Measurements from ENCODE around the gene IBA57.

The IBA57 gene

DNA sequence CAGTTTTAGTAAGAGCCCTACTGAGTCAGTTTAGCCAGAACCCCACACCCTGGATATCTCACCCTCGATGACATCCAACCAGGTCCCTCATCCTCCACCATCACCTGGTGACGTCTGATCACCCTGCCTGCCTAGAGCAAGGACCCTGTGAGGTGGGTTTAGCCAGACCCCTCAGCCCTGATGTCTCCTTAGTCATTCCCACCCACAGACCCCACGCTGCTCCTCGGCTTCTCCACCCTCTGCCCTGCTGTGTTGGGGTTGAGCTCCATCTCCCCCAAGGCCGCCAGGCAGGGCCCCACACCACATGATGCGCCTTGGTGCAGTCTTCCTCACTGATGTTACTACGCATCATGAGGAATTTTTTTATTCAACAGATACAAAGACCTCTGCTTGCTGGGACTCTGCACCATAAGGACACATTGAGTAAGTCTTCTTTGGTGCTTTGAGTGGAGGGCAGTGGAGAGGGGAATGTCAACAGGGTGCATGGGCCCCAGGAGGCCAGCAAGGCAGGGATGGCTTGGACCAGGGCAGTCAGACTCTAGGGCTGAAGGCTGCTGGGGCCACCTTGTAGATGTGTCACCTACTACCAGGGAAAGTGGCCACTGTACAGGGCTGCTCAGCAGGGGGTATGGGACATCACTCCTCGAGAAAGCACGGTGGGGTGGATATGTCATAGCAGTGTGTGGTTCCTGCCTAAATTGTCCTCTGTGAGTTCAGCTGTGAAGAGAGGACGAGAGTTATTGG lies 1.7 kb upstream of the IBA57 start:
- Histone ChIP-seq H3K9me3 (no peaks in the 10 kb centered on the region), H3K4me1 (peaks cover 0 to 21% (median 11%) of the 10 kb centered on the region in 4 donors), H3K27ac (no peak overlapping the region), H3K36me3 (no peaks in the 10 kb centered on the region), H3K27me3 (peaks cover 0 to 36% of the 10 kb centered on the region in 2 donors), H3K4me3 (no peak overlapping the region)
- intact Hi-C loops (cut with DNase I; ENCODE audit: low total_unique reads), result loop anchor here (2.0 to 10.0 kb wide), 3 partner anchors 23 to 429 kb away; partner anchors contain the start of genes C1orf35, GUK1, JMJD4 and MRPL55
- DNase-seq, result no peak
- TF ChIP-seq, protein P1, sequence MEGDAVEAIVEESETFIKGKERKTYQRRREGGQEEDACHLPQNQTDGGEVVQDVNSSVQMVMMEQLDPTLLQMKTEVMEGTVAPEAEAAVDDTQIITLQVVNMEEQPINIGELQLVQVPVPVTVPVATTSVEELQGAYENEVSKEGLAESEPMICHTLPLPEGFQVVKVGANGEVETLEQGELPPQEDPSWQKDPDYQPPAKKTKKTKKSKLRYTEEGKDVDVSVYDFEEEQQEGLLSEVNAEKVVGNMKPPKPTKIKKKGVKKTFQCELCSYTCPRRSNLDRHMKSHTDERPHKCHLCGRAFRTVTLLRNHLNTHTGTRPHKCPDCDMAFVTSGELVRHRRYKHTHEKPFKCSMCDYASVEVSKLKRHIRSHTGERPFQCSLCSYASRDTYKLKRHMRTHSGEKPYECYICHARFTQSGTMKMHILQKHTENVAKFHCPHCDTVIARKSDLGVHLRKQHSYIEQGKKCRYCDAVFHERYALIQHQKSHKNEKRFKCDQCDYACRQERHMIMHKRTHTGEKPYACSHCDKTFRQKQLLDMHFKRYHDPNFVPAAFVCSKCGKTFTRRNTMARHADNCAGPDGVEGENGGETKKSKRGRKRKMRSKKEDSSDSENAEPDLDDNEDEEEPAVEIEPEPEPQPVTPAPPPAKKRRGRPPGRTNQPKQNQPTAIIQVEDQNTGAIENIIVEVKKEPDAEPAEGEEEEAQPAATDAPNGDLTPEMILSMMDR (IDR thresholded peaks at IDR 0.05), result no peak

DNA sequence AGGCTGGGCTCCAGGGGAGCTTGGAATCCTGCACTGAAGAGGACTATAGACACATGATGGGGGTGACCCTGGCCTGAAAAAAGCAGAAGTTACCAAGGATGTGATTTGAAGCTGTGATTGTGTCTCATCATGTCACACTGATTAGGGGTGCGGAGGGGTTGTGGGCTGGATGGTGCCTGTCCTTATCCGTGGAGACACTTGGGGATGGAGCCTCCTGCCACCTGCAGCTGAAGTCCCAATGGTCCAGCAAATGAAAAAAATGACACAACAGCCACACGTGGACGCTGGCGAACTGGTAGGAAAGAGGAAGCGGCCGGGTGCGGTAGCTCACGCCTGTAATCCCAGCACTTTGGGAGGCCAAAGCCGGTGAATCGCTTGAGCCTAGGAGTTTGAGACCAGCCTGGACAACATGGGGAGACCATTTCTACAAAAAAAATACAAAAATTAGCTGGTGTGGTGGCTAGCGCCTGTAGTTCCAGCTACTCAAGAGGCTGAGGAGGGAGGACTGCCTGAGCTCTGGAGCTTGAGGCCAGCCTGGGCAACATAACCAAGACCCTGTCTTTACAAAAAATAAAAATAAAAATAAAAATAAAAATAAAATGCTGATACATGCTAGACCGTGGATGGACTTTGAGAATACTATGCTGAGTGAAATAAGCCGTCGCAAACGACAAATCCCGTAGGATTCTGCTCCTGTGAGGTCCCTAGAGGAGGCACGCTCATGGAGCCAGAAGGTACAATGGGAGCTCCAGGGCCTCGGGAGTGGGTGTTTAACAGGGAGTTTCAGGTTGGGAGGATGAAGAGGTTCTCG lies 838 bp upstream of the IBA57 start:
- Histone ChIP-seq H3K9me3 (no peaks in the 10 kb centered on the region), H3K27me3 (peaks cover 0 to 28% of the 10 kb centered on the region in 2 donors), H3K4me3 (peak overlapping the region; percentile 70 to 86), H3K27ac (peak overlapping the region; percentile 91 to 99), H3K36me3 (peaks cover 0 to under 1% (median 0%) of the 10 kb centered on the region in 3 donors), H3K4me1 (peaks cover 0 to 21% (median 11%) of the 10 kb centered on the region in 4 donors)
- TF ChIP-seq, protein P1 (IDR thresholded peaks at IDR 0.05), result no peak
- DNase-seq, result no peak
- intact Hi-C loops (cut with DNase I; ENCODE audit: low total_unique reads), result loop anchor here (2.0 to 10.0 kb wide), 4 partner anchors 24 to 430 kb away; partner anchors contain the start of genes C1orf35, GUK1, JMJD4 and MRPL55

DNA sequence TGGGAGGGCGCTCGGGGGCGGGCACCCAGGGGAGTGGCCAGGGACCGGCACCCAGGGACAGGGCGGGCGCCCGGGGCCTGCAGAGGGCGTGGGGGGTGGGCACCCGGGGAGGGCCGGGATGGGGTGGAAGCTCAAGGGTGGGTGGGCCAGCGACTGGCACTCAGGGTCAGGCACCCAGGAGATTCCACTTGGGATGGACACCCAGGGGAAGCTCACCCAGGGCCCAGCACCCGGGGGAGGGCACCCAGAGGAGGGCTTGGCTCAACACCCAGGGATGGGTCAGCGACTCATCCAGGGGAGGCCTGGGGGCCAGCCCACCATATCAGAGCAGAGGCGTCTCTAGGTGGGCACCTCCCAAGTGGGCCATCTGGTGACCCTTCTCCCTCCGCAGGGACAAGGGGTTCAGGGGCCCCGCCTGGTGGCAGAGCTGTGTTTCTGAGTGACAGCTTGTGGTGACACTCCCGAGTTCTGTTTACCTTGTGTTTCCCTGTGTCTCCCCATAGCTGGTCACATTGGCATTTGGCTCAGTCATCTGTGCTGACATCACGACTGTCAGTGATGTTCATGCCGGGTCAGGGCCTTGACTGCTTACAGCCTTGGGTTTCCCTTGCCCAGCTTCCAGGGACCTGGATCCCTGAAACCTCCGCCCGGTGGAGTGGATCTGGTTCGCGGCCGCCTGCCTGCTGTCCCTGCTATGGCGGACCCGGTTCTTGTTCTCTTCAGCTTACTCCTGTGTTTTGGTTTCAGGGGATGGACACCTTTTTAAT lies 749 bp downstream of the IBA57 start:
- Histone ChIP-seq H3K9me3 (no peaks in the 10 kb centered on the region), H3K4me1 (peaks cover 0 to 21% (median 11%) of the 10 kb centered on the region in 4 donors), H3K27ac (peak overlapping the region; percentile 91 to 99), H3K4me3 (peak overlapping the region; percentile 70 to 86), H3K27me3 (peaks cover 0 to 19% of the 10 kb centered on the region in 2 donors), H3K36me3 (peaks cover 0 to 7% (median 0%) of the 10 kb centered on the region in 3 donors)
- peak; percentile 69 to 86 for DNase-seq
- TF ChIP-seq, protein P1 (IDR thresholded peaks at IDR 0.05), result peak; percentile 25 to 27
- intact Hi-C loops (cut with DNase I; ENCODE audit: low total_unique reads), result loop anchor here (5.0 to 10.0 kb wide), 3 partner anchors 62 to 432 kb away; partner anchors contain the start of genes C1orf35, JMJD4, MRPL55 and SNAP47

DNA sequence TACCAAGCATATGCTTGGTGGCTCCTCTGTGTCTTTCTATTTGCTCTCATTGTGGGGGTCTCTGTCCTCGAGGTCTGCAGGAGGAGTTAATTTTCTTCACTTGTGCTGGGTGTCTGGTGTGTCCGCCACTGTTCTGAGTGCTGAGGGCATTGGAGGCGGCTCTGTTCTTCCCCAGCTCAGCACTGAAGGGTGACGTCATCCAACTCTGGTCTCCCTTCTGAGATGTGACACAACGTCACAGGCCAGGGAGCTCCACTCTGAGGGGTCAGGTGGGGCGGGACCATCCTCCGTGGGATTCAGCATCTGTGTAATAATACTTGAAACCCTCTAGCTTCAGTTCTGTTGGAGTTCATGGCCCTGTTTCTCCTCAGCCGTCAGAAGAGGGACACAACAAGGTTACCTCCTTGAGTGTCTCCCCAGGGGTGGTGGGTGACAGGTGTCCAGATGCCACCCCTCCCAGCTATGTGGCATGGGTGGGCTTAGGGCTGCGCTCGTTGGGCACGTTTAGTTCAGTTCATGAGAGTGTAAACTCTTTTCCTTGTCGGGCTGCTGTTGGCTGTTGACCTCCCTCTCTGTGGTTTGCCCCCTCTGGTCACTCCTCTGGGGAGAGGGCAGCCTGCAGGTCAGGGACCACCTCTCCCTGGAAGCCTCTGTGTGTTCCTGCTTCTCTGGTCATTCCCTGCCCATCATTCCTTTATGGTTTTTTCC lies 3.1 kb downstream of the IBA57 start:
- Histone ChIP-seq H3K27ac (no peak overlapping the region), H3K9me3 (no peaks in the 10 kb centered on the region), H3K4me3 (no peak overlapping the region), H3K4me1 (peaks cover 0 to 16% (median 12%) of the 10 kb centered on the region in 4 donors), H3K36me3 (peaks cover 0 to 7% (median 0%) of the 10 kb centered on the region in 3 donors), H3K27me3 (no peaks in the 10 kb centered on the region)
- intact Hi-C loops (cut with DNase I; ENCODE audit: low total_unique reads), result loop anchor here (5.0 to 10.0 kb wide), 3 partner anchors 64 to 434 kb away; partner anchors contain the start of genes C1orf35, JMJD4, MRPL55 and SNAP47
- no peak for DNase-seq
- TF ChIP-seq, protein P1 (IDR thresholded peaks at IDR 0.05), result no peak

All from tibial artery (tissue), 4 donors.